K562 (cell line): ENCODE results near the gene GYPC. TPM values are rescaled to one million over a fixed set of nuclear protein-coding genes. Genes with fewer than 3 reads are reported as not detected.

Experiments used
- ATF1 ChIP-seq, 2 experiments: fragments of 450-650 bp in 1 of 2; IDR thresholded peaks; 2 replicates each; pipeline ENCODE4 v1.6.1; 2016; ENCODE audit warnings: missing compliant biosample characterization in 1 of 2, missing genetic modification characterization in 1 of 2
- BDP1 ChIP-seq: IDR thresholded peaks from 3 replicates; pipeline ENCODE4 v1.6.1; 2011; ENCODE audit not compliant: insufficient read length, insufficient read depth
- EP300 ChIP-seq: IDR thresholded peaks from 2 replicates; pipeline ENCODE4 v1.6.1; 2012; ENCODE audit warnings: low read length, improper control_type of control experiment
- GTF2A2 ChIP-seq: IDR thresholded peaks from 2 replicates; pipeline ENCODE4 v1.6.1; 2016; ENCODE audit warnings: mild to moderate bottlenecking, missing genetic modification characterization, missing compliant biosample characterization
- GTF2F1 ChIP-seq: IDR thresholded peaks from 2 replicates; pipeline ENCODE4 v1.6.1; 2011; ENCODE audit warnings: low read depth, low read length, improper control_type of control experiment
- MXI1 ChIP-seq: IDR thresholded peaks from 2 replicates; pipeline ENCODE4 v1.6.1; 2011; ENCODE audit warnings: low read depth, mild to moderate bottlenecking, improper control_type of control experiment, low read length
- PHF8 ChIP-seq: fragments of 200-600 bp; sonication (generic); IDR thresholded peaks from 2 replicates; pipeline ENCODE4 v1.6.1; 2012; ENCODE audit warnings: mixed run types, mild to moderate bottlenecking, inconsistent platforms, low read length, moderate library complexity, borderline replicate concordance
- POLR2A ChIP-seq: fragments of 450-650 bp; conservative IDR thresholded peaks from 2 replicates; pipeline ENCODE4 v1.6.1; 2016
- SMARCC2 ChIP-seq: fragments of 450-650 bp; IDR thresholded peaks from 2 replicates; pipeline ENCODE4 v1.6.1; 2017; ENCODE audit warnings: antibody characterized with exemption, moderate library complexity, mild to moderate bottlenecking, low read depth
- polyA plus RNA-seq, 8 experiments: library from polyadenylated mRNA; depleted of rRNA in 4 of 8; stranded (reverse) in 5 of 8; unstranded in 3 of 8; fragments of >200 nt; fragmentation: Nextera tagmentation in 2 of 8; fragmentation: Illumina TruSeq in 1 of 8; extraction: Ambion mirVana in 2 of 8; extraction: Trizol in 1 of 8; gene quantifications; 2 replicates each; pipeline versions ENCODE4 v1.2.1 to v1.2.3, GENCODE V29; 2011 to 2014; ENCODE audit warnings: inconsistent platforms in 1 of 8, missing spikeins in 1 of 8
- total RNA-seq, 7 experiments: library from RNA; depleted of rRNA in 6 of 7; stranded (reverse); fragments of >200 nt in 6 of 7; fragmentation: Illumina TruSeq in 2 of 7; extraction: Trizol in 2 of 7; gene quantifications; 2 replicates each; pipeline versions ENCODE4 v1.2.1 to v1.2.3, GENCODE V29; 2011 to 2021; ENCODE audit warnings: low replicate concordance in 1 of 7
- TF ChIP-seq, protein P1 (sequence below): fragments of 250-450 bp; sonication (Bioruptor Pico); IDR thresholded peaks from 2 replicates; pipeline ENCODE4 v1.4.0; 2020; ENCODE audit warnings: mild to moderate bottlenecking, moderate library complexity, borderline replicate concordance
- TF ChIP-seq, protein P2 (sequence below), 2 experiments: fragments of 450-650 bp in 1 of 2; sonication (generic) in 1 of 2; formaldehyde crosslinking in 1 of 2; IDR thresholded peaks; 2 replicates each; pipeline versions ENCODE4 v1.7.1 to v1.9.0; 2016 to 2022; ENCODE audit warnings: inconsistent platforms in 1 of 2, mild to moderate bottlenecking in 1 of 2, missing genetic modification reagents in 1 of 2
- TF ChIP-seq, protein P3 (sequence below): fragments of 150-350 bp; IDR thresholded peaks from 2 replicates; pipeline ENCODE4 v1.6.1; 2014; ENCODE audit warnings: low read depth, mild to moderate bottlenecking, low read length, borderline replicate concordance

GYPC gene
- total and polyA plus RNA-seq, 9 of the 15 experiments (the other 6 are each of a cell fraction or from before 2014, with no cell fraction given) = 50.6 to 282 (median 194) TPM

DNA sequence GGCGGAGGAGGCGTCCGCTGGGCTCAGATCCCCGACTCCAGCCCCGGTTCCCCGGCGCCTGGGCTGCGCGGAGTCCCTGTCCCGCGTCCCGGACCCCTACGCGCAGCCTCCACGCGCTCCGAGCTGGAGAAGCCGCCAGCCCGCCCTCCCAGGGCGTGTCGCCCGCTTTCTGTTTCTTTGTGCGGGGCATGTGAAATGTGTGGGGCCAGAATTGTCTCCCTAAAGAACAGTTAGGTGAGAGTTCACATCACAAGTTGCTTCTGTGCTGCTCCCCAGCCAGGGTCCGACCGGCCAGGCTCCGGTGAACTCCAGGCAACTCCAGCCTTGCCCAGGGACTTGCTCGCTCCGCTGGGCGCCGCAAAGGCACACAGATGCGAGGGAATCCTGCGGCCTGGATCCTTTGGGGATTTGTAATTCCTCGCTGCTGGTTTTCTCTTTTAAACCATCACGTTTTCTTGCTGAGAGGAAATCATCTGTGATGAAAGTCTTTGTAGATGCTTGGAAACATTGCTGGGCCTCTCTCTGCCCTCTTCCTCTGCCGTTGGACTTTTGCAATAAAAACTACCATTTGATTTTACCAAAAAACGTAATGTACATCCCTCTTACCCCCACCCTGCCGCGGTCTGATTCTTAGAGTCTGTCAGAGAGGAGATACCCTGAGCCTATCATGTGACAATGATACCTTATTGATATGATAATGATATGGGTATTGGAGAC lies 631 bp downstream of the GYPC start (continued):
- TF ChIP-seq, protein P1, sequence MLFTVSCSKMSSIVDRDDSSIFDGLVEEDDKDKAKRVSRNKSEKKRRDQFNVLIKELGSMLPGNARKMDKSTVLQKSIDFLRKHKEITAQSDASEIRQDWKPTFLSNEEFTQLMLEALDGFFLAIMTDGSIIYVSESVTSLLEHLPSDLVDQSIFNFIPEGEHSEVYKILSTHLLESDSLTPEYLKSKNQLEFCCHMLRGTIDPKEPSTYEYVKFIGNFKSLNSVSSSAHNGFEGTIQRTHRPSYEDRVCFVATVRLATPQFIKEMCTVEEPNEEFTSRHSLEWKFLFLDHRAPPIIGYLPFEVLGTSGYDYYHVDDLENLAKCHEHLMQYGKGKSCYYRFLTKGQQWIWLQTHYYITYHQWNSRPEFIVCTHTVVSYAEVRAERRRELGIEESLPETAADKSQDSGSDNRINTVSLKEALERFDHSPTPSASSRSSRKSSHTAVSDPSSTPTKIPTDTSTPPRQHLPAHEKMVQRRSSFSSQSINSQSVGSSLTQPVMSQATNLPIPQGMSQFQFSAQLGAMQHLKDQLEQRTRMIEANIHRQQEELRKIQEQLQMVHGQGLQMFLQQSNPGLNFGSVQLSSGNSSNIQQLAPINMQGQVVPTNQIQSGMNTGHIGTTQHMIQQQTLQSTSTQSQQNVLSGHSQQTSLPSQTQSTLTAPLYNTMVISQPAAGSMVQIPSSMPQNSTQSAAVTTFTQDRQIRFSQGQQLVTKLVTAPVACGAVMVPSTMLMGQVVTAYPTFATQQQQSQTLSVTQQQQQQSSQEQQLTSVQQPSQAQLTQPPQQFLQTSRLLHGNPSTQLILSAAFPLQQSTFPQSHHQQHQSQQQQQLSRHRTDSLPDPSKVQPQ (CRISPR knock-in tag) = no peak
- TF ChIP-seq EP300 (no peak), ATF1 (CRISPR knock-in tag; IDR thresholded peaks at IDR 0.05) (no peak), ATF1 (tag; IDR thresholded peaks at IDR 0.05) (no peak), GTF2F1 (no peak), SMARCC2 (no peak), MXI1 (no peak), PHF8 (peak; percentile 10; the same call in 1 of the 2 replicates), GTF2A2 (tag) (no peak), POLR2A (no peak), BDP1 (no peak)
- TF ChIP-seq, protein P2, sequence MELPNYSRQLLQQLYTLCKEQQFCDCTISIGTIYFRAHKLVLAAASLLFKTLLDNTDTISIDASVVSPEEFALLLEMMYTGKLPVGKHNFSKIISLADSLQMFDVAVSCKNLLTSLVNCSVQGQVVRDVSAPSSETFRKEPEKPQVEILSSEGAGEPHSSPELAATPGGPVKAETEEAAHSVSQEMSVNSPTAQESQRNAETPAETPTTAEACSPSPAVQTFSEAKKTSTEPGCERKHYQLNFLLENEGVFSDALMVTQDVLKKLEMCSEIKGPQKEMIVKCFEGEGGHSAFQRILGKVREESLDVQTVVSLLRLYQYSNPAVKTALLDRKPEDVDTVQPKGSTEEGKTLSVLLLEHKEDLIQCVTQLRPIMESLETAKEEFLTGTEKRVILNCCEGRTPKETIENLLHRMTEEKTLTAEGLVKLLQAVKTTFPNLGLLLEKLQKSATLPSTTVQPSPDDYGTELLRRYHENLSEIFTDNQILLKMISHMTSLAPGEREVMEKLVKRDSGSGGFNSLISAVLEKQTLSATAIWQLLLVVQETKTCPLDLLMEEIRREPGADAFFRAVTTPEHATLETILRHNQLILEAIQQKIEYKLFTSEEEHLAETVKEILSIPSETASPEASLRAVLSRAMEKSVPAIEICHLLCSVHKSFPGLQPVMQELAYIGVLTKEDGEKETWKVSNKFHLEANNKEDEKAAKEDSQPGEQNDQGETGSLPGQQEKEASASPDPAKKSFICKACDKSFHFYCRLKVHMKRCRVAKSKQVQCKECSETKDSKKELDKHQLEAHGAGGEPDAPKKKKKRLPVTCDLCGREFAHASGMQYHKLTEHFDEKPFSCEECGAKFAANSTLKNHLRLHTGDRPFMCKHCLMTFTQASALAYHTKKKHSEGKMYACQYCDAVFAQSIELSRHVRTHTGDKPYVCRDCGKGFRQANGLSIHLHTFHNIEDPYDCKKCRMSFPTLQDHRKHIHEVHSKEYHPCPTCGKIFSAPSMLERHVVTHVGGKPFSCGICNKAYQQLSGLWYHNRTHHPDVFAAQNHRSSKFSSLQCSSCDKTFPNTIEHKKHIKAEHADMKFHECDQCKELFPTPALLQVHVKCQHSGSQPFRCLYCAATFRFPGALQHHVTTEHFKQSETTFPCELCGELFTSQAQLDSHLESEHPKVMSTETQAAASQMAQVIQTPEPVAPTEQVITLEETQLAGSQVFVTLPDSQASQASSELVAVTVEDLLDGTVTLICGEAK (IDR thresholded peaks at IDR 0.05) = no peak
- TF ChIP-seq, protein P2 (CRISPR knock-in tag; IDR thresholded peaks at IDR 0.05) = no peak
- TF ChIP-seq, protein P3, sequence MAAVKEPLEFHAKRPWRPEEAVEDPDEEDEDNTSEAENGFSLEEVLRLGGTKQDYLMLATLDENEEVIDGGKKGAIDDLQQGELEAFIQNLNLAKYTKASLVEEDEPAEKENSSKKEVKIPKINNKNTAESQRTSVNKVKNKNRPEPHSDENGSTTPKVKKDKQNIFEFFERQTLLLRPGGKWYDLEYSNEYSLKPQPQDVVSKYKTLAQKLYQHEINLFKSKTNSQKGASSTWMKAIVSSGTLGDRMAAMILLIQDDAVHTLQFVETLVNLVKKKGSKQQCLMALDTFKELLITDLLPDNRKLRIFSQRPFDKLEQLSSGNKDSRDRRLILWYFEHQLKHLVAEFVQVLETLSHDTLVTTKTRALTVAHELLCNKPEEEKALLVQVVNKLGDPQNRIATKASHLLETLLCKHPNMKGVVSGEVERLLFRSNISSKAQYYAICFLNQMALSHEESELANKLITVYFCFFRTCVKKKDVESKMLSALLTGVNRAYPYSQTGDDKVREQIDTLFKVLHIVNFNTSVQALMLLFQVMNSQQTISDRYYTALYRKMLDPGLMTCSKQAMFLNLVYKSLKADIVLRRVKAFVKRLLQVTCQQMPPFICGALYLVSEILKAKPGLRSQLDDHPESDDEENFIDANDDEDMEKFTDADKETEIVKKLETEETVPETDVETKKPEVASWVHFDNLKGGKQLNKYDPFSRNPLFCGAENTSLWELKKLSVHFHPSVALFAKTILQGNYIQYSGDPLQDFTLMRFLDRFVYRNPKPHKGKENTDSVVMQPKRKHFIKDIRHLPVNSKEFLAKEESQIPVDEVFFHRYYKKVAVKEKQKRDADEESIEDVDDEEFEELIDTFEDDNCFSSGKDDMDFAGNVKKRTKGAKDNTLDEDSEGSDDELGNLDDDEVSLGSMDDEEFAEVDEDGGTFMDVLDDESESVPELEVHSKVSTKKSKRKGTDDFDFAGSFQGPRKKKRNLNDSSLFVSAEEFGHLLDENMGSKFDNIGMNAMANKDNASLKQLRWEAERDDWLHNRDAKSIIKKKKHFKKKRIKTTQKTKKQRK = no peak
